Neural progenitor cell (in vitro differentiated cells): ENCODE data around the gene CALN1. TPM values are rescaled to one million over a fixed set of nuclear protein-coding genes. Genes with fewer than 3 reads are reported as not detected.

Experiments used
- DNase-seq: peaks from one replicate; pipeline ENCODE4 v3.0.0-alpha.2; 2016; ENCODE audit warnings: low spot score
- H2AFZ ChIP-seq: fragments of 200-600 bp; sonication (generic); replicated peaks from 2 replicates; pipeline ENCODE4 v1.6.1; 2016; ENCODE audit warnings: antibody characterized with exemption
- H3F3A ChIP-seq: fragments of 200-600 bp; sonication (generic); 2 replicates; pipeline ENCODE4 v1.6.1; 2016; ENCODE audit warnings: antibody characterized with exemption, low read depth
- H3K27ac ChIP-seq: fragments of 200-600 bp; sonication (generic); 2 replicates; pipeline ENCODE4 v1.5.1; 2016; ENCODE audit warnings: mild to moderate bottlenecking
- H3K27me3 ChIP-seq: fragments of 200-600 bp; sonication (generic); 2 replicates; pipeline ENCODE4 v1.6.1; 2016; ENCODE audit warnings: mild to moderate bottlenecking, moderate library complexity
- H3K36me3 ChIP-seq: fragments of 200-600 bp; sonication (generic); 2 replicates; pipeline ENCODE4 v1.5.1; 2016
- H3K4me1 ChIP-seq: fragments of 200-600 bp; sonication (generic); 2 replicates; pipeline ENCODE4 v1.6.1; 2016; ENCODE audit warnings: mixed run types
- H3K4me2 ChIP-seq: fragments of 200-600 bp; sonication (generic); 2 replicates; pipeline ENCODE4 v1.6.1; 2016
- H3K4me3 ChIP-seq: fragments of 200-600 bp; sonication (generic); 2 replicates; pipeline ENCODE4 v1.5.1; 2016
- H3K79me2 ChIP-seq: fragments of 200-600 bp; sonication (generic); 2 replicates; pipeline ENCODE4 v1.6.1; 2016; ENCODE audit warnings: low read depth
- H3K9ac ChIP-seq: fragments of 200-600 bp; sonication (generic); 2 replicates; pipeline ENCODE4 v1.6.1; 2016
- H3K9me3 ChIP-seq: fragments of 200-600 bp; sonication (generic); 2 replicates; pipeline ENCODE4 v1.5.1; 2016; ENCODE audit warnings: low read depth
- H4K20me1 ChIP-seq: fragments of 200-600 bp; sonication (generic); 2 replicates; pipeline ENCODE4 v1.6.1; 2016; ENCODE audit warnings: low read depth
- H3K27ac Mint-ChIP-seq: 3 replicates; pipeline ENCODE4 v1.8.0; 2021; ENCODE audit warnings: mixed read lengths
- H3K27me3 Mint-ChIP-seq: 2 replicates; pipeline ENCODE4 v1.8.0; 2022; ENCODE audit warnings: low read depth, mild to moderate bottlenecking, inconsistent platforms, moderate library complexity, mixed read lengths; ENCODE audit not compliant: insufficient read depth
- H3K36me3 Mint-ChIP-seq: 3 replicates; pipeline ENCODE4 v1.8.0; 2021; ENCODE audit warnings: mixed read lengths
- H3K4me1 Mint-ChIP-seq: 3 replicates; pipeline ENCODE4 v1.8.0; 2021; ENCODE audit warnings: mixed read lengths
- H3K4me3 Mint-ChIP-seq: 3 replicates; pipeline ENCODE4 v1.8.0; 2021; ENCODE audit warnings: mild to moderate bottlenecking, moderate library complexity, mixed read lengths
- H3K9me3 Mint-ChIP-seq: 3 replicates; pipeline ENCODE4 v1.8.0; 2020; ENCODE audit warnings: mixed read lengths
- CTCF ChIP-seq: fragments of 200-600 bp; sonication (generic); IDR thresholded peaks from 2 replicates; pipeline ENCODE4 v1.5.1; 2017; ENCODE audit warnings: antibody characterized with exemption, mild to moderate bottlenecking
- EZH2 ChIP-seq: fragments of 200-600 bp; sonication (generic); IDR thresholded peaks from 2 replicates; pipeline ENCODE4 v1.6.1; 2017; ENCODE audit warnings: antibody characterized with exemption, mild to moderate bottlenecking, moderate library complexity
- EZH2phosphoT487 ChIP-seq: fragments of 200-600 bp; sonication (generic); IDR thresholded peaks from 2 replicates; pipeline ENCODE4 v1.6.1; 2017; ENCODE audit warnings: antibody characterized with exemption
- total RNA-seq: library from RNA; depleted of rRNA; stranded (reverse); fragments of >200 nt; gene quantifications from 2 replicates; pipeline ENCODE4 v1.2.3, GENCODE V29; 2015; ENCODE audit warnings: low replicate concordance

The CALN1 gene
- total RNA-seq, 1 donor from 2014 or later: 3.1 TPM

- no peak overlapping the region for H2AFZ ChIP-seq
- no peak overlapping the region for H3K27ac ChIP-seq
- H3K9ac ChIP-seq: no peak overlapping the region
- no peak overlapping the region for H3K4me2 ChIP-seq
- no peak overlapping the region for H3K4me3 ChIP-seq
- no peaks in the 10 kb centered on the region for H3K36me3 Mint-ChIP-seq
- no peak overlapping the region for H3K4me3 Mint-ChIP-seq
- TF ChIP-seq EZH2phosphoT487: no peak
- peaks cover 2% of the 10 kb centered on the region for H3K9me3 Mint-ChIP-seq
- H3K79me2 ChIP-seq: no peaks in the 10 kb centered on the region
- no peaks in the 10 kb centered on the region for H3K4me1 Mint-ChIP-seq
- H3F3A ChIP-seq: no peaks in the 10 kb centered on the region
- H3K27ac Mint-ChIP-seq: no peak overlapping the region
- H3K4me1 ChIP-seq: no peaks in the 10 kb centered on the region
- no peaks in the 10 kb centered on the region for H3K9me3 ChIP-seq
- no peaks in the 10 kb centered on the region for H3K36me3 ChIP-seq
- DNase-seq: no peak
- H4K20me1 ChIP-seq: no peaks in the 10 kb centered on the region
- H3K27me3 Mint-ChIP-seq: no peaks in the 10 kb centered on the region
- no peaks in the 10 kb centered on the region for H3K27me3 ChIP-seq
Observed at GRCh38 chr7:71857338-71857737, 554.8 kb downstream of the CALN1 start.

GRCh38 chr7:71854546-71855397, 557.4 kb downstream of the CALN1 start:
- Histone ChIP-seq H3K4me1 (no peaks in the 10 kb centered on the region), H3K27ac (no peak overlapping the region), H3K27me3 (no peaks in the 10 kb centered on the region), H3K4me2 (no peak overlapping the region), H3F3A (no peaks in the 10 kb centered on the region), H3K4me3 (no peak overlapping the region), H4K20me1 (no peaks in the 10 kb centered on the region), H2AFZ (no peak overlapping the region), H3K9me3 (no peaks in the 10 kb centered on the region), H3K9ac (no peak overlapping the region), H3K79me2 (no peaks in the 10 kb centered on the region), H3K36me3 (no peaks in the 10 kb centered on the region)
- Mint-ChIP-seq H3K4me3 (no peak overlapping the region), H3K27ac (no peak overlapping the region), H3K4me1 (no peaks in the 10 kb centered on the region), H3K36me3 (no peaks in the 10 kb centered on the region), H3K9me3 (no peaks in the 10 kb centered on the region), H3K27me3 (no peaks in the 10 kb centered on the region)
- no peak for DNase-seq
- TF ChIP-seq EZH2: no peak
- no peak for TF ChIP-seq EZH2phosphoT487
- no peak for TF ChIP-seq CTCF

- Histone ChIP-seq H3K9me3 (no peaks in the 10 kb centered on the region), H3K4me1 (no peaks in the 10 kb centered on the region), H3K79me2 (no peaks in the 10 kb centered on the region), H3K9ac (no peak overlapping the region), H3K27ac (no peak overlapping the region), H3K36me3 (no peaks in the 10 kb centered on the region), H2AFZ (no peak overlapping the region), H4K20me1 (no peaks in the 10 kb centered on the region), H3K4me2 (no peak overlapping the region), H3K4me3 (no peak overlapping the region), H3K27me3 (no peaks in the 10 kb centered on the region), H3F3A (no peaks in the 10 kb centered on the region)
- Mint-ChIP-seq H3K4me3 (no peak overlapping the region), H3K27ac (no peak overlapping the region), H3K36me3 (no peaks in the 10 kb centered on the region), H3K9me3 (peaks cover 6% of the 10 kb centered on the region), H3K27me3 (no peaks in the 10 kb centered on the region), H3K4me1 (no peaks in the 10 kb centered on the region)
- no peak for TF ChIP-seq EZH2phosphoT487
- no peak for TF ChIP-seq CTCF
- no peak for TF ChIP-seq EZH2
- no peak for DNase-seq
Observed at GRCh38 chr7:71851776-71852498, 560.2 kb downstream of the CALN1 start.

GRCh38 chr7:71846160-71846559, 566.0 kb downstream of the CALN1 start:
- no peaks in the 10 kb centered on the region for H3K27me3 ChIP-seq
- no peaks in the 10 kb centered on the region for H3K9me3 ChIP-seq
- TF ChIP-seq EZH2phosphoT487 (no peak), EZH2 (no peak), CTCF (no peak)
- H3K4me3 Mint-ChIP-seq: no peak overlapping the region
- H3K27ac ChIP-seq: no peak overlapping the region
- H4K20me1 ChIP-seq: no peaks in the 10 kb centered on the region
- peaks cover 2% of the 10 kb centered on the region for H3K27me3 Mint-ChIP-seq
- H3K79me2 ChIP-seq: no peaks in the 10 kb centered on the region
- H3K9me3 Mint-ChIP-seq: peaks cover 7% of the 10 kb centered on the region
- no peak overlapping the region for H3K4me2 ChIP-seq
- no peak overlapping the region for H3K9ac ChIP-seq
- no peak overlapping the region for H2AFZ ChIP-seq
- H3F3A ChIP-seq: no peaks in the 10 kb centered on the region
- H3K4me1 Mint-ChIP-seq: no peaks in the 10 kb centered on the region
- no peaks in the 10 kb centered on the region for H3K36me3 ChIP-seq
- no peak overlapping the region for H3K27ac Mint-ChIP-seq
- no peaks in the 10 kb centered on the region for H3K36me3 Mint-ChIP-seq
- H3K4me1 ChIP-seq: no peaks in the 10 kb centered on the region
- DNase-seq: peak; percentile 61
- H3K4me3 ChIP-seq: no peak overlapping the region
